GM19035 (cell line): ENCODE measurements around the gene GAGE12J.
"Not testable (repeated sequence)": the region's sequence is repeated elsewhere in the genome, so short reads cannot be mapped to it uniquely, and the experiment has no call there.

Source experiments
- ATAC-seq: cut with Tn5 transposase; IDR thresholded peaks from one replicate; pipeline ENCODE4 v1.9.1; 2021; ENCODE audit not compliant: unreplicated experiment

GAGE12J gene

GRCh38 chrX:49309401-49309981 is 12.3 kb upstream of the GAGE12J start:
- no peak for ATAC-seq

DNA sequence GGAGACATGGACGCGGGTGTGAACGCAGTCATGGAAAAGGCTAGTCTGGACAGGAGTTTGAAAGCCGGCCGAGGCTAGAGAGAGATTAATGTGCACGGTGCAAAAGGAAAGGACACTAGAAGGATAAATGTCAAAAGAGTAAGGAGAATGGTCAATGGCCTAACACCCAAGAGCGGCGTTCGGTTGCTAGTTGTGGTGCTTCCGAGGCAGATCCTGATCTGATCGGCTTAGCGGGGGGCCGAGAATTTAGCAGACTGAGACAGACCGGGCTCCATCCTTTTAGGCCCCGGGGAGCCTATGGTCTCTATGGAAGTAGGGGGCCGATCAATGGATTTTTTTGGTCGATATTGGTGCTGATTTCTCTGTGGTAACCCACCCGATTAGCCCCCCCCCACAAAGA is 11.5 kb upstream of the GAGE12J start:
- no peak for ATAC-seq

GRCh38 chrX:49312176-49312575 is 9.7 kb upstream of the GAGE12J start:
- no peak for ATAC-seq

GRCh38 chrX:49316085-49316484 is 5.8 kb upstream of the GAGE12J start:
- no peak for ATAC-seq

- ATAC-seq = not testable (repeated sequence)
Observed at GRCh38 chrX:49322266-49322665, 429 bp downstream of the GAGE12J start.

GRCh38 chrX:49323735-49324134 is 1.9 kb downstream of the GAGE12J start:
- ATAC-seq = not testable (repeated sequence)

DNA sequence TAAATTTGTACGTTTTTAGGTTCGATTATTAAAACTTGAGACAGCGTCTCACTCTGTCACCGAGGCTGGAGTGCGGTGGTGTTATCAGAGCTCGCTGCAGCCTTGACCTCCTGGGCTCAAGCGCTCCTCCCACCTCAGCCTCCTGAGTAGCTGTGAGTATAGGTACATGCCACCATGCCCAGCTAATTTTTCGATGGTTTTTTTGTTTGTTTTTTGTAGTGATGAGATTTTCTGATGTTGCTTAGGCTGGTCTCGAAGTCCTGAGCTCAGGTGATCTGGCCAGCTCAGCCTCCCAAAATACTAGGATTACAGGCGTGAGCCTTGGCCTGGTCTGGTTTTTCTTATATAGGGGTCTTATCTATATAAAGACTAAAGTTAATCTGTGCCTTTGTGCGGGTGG is 8.6 kb downstream of the GAGE12J start:
- not testable (repeated sequence) for ATAC-seq

DNA sequence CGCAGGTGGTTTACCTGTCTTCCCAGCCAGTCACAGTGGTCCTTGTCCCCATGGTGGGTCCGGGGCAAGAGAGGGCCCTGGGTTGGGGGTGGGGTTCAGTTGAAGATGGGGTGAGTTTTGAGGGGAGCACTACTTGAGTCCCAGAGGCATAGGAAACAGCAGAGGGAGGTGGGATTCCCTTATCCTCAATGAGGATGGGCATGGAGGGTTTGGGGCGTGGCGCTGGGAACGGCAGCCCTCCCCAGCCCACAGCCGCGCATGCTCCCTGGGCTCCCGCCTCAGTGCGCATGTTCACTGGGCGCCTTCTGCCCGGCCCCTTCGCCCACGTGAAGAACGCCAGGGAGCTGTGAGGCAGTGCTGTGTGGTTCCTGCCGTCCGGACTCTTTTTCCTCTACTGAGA is 9.4 kb downstream of the GAGE12J start, which contains the start of gene GAGE13:
TSS of gene GAGE13 (plus strand) at position 301 of the 400 bp plus-strand sequence. CDS start 1,156 bp downstream, outside the sequence.
- ATAC-seq = not testable (repeated sequence)

DNA sequence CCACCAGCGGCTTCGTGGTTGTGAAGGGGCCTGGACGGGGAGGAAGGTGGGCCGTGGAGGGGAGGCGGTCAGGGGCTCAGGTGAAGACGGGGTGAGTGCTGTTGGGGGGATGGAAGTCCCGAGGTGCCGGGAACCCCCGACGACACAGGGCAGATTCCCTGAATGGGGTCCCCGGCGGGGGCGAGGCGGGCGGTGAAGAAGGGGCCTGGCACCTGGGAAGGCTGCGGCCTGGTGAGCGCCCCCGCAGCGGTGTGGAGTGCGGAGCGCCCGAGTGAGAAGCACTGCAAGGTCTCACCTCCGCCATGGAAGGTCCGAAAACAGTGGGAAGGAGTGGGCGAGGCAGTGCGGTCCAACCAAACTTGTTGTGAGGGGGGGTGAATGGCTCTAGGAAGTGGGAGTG is 10.0 kb downstream of the GAGE12J start:
- ATAC-seq = not testable (repeated sequence)

DNA sequence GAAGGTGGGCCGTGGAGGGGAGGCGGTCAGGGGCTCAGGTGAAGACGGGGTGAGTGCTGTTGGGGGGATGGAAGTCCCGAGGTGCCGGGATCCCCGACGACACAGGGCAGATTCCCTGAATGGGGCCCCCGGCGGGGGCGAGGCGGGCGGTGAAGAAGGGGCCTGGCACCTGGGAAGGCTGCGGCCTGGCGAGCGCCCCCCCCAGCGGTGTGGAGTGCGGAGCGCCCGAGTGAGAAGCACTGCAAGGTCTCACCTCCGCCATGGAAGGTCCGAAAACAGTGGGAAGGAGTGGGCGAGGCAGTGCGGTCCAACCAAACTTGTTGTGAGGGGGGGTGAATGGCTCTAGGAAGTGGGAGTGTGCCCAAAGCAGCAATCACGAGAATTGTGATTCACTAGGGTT is 19.6 kb downstream of the GAGE12J start:
- not testable (repeated sequence) for ATAC-seq

- ATAC-seq = not testable (repeated sequence)
Observed at GRCh38 chrX:49344496-49345175, 22.8 kb downstream of the GAGE12J start.

DNA sequence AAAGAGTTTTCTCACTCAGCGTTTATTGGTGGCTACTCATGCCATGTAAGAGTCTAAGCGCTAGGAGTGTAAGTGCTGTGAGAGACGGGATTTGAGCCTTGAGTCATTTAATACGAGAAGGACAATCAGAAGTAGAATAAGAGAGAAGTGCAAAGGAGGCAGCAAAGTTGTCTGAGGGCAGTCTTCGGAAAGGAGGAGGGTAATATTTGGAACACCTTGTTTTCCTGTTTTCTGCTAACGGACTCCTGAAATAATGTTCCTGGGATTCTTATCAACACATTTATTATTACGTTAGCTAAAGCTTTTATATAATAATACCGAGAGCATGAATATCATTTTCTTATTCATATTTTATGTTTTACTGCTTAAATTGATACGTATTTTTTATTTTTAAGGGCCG is 23.6 kb downstream of the GAGE12J start:
- not testable (repeated sequence) for ATAC-seq

GRCh38 chrX:49346150-49346549 is 24.3 kb downstream of the GAGE12J start:
- not testable (repeated sequence) for ATAC-seq
